SK-N-SH (cell line): Measurements from ENCODE around the gene NBPF15. TPM values are rescaled to one million over a fixed set of nuclear protein-coding genes. Genes with fewer than 3 reads are reported as not detected.

Experiments used
- polyA plus RNA-seq, 3 experiments: library from polyadenylated mRNA; depleted of rRNA; stranded (reverse); fragments of >200 nt; gene quantifications; 2 replicates each; pipeline ENCODE4 v1.2.3, GENCODE V29; 2012
- small RNA-seq, 7 experiments: library from RNA; depleted of rRNA; stranded (forward); fragments of <200 nt; gene quantifications; one replicate each; pipeline ENCODE3, GENCODE V24; 2012

The NBPF15 gene
- polyA plus RNA-seq, 1 of the 3 experiments (the other 2 are of a cell fraction), result 47.5 TPM

Small RNA genes within 50 kb of the gene (small RNA-seq; reads per million reads assigned to genes)
- gene AC246785.4 (0 reads per million in 7 experiments), gene RNVU1-15 (4.9 to 812 (median 28.5) reads per million in 7 experiments)

Other genes starting within 250 kb of the NBPF15 start
- not detected in 2 replicates for gene PPIAL4E, start 88.0 kb downstream of the NBPF15 start, polyA plus RNA-seq (2012; rRNA removed)
- gene PPIAL4F, start 131.2 kb upstream of the NBPF15 start, polyA plus RNA-seq (2012; rRNA removed), result not detected in 2 replicates